ENCODE results near the gene KIF25.

The KIF25 gene

DNA sequence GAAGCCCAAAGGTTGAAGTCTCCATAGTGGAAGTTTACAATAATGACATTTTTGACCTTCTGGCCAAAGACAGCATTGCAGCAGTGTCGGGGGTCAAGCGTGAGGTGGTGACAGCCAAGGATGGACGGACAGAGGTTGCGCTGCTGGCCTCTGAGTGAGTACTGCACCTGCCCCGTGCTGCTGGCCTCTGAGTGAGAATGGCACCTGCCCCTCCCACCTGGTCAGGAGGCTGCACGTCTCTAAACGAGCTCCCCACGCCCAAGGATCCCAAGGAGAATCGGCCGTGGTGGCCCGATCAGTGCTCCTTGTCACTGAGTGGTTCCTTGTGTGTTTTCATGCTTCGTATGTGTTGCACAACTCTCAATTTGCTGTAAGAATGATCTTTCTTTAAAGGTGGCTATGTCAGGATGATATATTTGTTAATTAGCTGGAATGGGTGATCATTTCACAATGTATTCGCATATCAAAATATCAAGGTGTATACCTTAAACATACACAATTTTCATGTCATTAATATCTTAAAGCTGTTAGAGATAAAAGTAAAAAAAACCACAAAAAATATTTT lies 41.2 kb downstream of the KIF25 start:
- DNase-seq, result no peak

DNA sequence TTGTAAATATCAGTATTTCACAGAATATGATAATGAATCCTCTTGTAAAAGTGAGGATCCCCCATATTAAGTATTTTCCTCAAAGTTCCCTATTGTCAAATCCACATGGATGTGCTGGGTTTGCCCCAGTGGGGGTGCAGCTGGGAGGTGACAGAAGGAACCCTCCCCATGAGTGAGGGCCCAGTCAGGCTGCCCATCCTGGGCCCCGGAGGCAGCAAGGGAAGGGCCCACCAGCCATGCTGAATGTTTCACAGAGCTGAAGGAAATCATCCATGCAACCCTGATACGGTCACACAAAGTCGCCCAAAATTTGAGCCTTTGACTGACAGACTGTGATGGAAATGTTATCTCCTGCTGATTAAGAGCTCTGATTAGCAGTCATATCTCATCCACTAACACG lies 41.8 kb downstream of the KIF25 start:
- no peak for DNase-seq

DNA sequence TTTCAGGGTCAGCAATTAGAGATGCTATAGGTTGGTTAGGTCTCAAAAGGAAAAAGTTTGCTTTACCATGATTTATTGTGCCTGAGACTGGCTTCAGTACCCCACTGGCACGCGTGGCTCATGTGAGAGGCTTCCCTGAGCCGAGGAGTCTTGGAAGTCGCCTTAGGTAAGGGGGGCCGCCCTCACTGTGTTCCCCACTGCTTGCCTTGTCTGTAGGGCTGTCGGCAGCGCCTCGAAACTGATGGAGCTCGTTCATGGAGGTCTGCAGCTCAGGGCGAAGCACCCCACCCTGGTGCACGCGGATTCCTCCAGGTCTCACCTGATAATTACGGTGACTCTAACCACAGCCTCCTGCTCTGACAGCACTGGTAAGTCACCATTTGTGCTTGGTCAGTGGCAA lies 42.4 kb downstream of the KIF25 start:
- DNase-seq, result no peak

DNA sequence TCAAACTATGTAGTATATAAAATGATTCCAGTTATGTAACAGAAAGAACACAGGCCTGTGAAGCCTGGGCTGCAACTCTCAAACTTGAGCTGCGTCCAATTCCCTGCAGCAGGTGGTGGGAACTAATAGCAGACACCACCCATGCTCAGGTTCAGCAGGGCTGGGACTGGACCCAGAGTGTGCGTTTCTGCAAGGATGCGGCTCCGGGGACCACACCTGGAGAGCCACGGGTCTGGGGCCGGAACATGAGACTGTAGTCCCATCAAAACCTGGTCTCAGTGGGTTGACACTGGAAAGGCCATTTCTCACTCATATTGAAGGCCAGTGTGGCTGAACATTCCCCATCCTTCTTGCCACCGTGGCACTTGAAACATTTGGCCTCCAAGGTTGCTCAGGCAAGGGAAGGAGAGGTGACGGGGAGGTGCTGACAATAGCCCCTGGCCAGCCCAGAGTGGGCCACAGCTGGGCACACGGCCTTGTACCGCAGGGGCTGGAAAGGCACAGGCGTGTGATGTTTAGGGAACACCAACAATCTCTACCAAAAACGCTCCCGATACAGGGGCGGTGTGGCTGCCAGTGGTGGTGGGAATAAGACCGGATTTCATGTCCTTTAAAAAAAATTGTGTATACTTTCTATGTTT lies 43.5 kb downstream of the KIF25 start:
- no peak for DNase-seq

DNA sequence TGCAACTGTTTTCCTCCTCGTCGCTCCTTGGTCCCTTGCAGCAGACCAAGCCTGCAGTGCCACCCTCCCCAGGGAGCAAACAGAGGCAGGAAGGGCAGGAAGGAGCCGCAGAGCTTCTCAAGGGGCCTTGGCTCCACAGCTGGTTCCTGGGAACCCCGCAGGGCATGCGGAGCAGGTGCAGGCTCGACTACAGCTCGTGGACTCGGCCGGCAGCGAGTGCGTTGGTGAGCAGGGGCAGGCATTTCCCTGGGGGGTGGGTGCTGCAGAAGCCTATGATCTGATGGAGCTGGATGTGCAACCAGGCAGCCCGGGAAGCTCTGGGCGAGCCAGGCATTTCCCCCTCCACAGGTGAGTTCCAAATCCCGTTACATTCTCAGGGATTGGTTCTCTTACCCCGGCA lies 44.5 kb downstream of the KIF25 start:
- no peak for DNase-seq

DNA sequence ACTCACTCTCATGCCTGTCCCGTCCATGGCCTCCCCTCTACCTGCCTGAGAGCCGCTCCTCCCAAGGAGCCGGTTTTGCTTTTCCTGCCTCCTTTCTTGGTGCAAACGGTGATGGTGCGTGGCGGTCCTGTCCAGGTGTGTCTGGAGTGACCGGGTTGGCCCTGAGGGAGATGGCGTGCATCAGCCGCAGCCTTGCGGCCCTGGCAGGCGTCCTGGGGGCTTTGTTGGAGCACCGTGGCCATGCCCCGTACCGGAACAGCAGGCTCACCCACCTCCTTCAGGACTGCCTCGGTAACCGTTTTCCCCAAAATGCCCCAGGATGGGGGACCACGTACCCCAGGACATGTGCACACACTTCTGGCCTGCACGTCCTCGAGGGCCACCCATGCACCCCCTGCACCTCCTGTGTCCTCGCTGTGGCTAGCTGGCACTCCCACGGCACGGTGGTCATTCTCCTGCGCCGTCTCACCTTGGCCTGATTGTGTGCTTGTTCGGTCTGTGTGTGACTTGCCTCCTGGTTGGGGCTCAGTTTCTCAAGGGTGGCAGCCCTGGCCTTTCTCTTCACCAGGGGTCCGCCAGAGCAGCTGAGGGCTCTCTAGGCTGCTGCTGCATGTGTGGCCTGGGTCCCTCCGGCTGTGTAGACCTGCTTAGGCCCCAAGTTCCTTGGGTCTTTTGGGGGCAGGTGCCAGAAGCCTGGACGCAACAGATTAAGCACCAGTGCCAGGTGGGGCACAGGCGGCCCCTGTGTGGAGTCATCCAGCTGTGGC lies 45.1 kb downstream of the KIF25 start:
- no peak for DNase-seq

DNA sequence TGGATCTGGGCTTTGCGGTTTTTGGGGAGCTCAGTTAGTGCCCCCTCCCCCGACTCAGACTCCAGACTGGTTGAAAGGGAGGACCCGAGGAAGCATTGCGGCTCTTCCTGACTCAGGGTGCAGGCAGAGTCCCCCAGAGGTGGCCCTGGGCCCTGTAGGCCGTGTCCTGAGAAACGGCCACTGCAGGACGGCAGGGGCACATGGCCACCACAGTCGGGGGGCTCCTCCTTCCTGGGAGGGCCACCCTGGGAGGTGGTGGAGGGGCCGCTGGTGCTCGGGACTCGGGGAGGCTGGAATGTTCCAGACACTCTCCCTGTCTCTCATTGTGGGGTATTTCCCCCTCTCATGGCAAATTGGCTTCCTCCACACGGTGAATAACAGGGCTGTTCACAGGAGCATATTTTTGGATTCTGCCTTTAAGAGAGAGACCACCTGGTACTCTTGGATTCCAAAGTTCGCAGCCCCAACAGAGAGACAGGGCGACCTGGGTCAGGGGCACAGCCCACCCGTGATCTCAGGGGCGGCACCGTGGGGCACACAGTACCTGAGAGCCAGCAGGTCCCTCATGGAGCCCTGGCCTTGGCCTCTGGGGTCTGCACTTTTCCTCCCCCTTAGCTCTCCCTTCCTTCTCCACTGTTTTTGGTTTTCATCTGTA lies 45.8 kb downstream of the KIF25 start:
- no peak for DNase-seq

DNA sequence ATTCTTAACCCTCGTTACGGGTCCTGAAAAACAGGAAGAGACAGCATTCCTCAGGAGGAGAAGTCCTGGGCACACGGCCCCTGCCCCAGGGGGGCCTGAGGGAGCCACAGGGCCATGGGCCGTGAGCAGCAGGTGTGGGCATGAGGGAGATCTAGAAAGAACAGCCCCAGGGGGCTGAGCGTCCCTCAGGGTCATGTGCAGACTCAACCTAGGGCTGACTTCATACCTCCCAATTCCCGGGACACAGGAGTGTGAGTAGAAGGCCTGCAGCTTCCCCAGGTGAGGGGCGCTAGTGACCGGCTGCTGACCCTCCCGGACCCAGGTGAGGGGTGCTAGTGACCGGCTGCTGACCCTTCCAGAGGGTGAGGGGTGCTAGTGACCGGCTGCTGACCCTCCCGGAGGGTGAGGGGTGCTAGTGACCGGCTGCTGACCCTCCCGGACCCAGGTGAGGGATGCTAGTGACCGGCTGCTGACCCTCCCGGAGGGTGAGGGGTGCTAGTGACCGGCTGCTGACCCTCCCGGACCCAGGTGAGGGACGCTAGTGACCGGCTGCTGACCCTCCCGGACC lies 46.5 kb downstream of the KIF25 start:
- DNase-seq, result no peak

DNA sequence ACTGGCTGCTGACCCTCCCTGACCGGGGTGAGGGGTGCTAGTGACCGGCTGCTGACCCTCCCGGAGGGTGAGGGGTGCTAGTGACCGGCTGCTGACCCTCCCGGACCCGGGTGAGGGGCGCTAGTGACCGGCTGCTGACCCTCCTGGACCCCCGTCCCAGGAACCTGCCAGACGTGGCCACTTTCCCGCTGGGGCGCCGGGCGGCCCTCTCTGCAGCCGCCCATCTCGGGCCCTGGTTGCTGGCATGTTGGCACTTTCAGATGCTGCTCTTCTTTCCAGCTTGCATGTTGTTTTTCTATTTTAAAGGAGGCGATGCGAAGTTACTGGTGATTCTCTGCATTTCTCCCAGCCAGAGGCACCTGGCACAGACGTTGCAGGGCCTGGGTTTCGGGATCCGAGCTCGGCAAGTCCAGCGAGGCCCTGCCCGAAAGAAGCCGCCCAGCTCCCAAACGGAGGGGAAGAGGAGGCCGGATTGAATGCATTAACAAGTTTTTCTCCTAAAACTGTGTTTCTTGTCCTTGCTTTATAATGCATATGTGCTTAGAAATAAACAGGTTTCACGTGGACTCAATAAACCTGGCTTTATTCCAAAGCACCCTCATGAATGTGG lies 47.2 kb downstream of the KIF25 start:
- no peak for DNase-seq

DNA sequence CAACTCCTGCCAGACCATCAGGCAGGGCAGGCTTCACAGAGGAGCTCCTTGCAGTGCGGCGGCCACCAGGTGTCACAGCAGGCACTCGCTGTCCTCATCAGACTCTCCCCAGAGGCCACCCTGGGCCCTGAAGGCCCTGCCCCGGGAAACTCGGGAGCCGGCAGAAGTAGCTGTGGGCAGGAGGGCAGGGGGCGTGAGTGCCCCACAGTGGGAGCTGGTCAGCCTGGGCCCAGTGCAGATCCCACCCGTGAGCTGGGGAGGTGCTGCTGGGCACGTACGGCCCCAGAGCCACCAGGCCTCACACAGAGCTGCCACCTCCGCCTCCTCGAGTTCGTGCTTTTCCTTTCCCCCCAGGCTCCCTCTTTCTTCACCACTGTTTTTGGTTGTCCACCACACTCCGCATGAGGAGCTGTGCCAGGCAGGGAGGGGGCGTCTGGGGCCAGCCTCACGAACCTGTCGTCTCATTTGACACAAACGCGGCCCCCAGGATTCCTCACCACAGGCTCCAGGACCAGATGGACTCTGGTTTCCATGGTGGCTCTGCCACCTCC lies 47.7 kb downstream of the KIF25 start:
- DNase-seq, result no peak

DNA sequence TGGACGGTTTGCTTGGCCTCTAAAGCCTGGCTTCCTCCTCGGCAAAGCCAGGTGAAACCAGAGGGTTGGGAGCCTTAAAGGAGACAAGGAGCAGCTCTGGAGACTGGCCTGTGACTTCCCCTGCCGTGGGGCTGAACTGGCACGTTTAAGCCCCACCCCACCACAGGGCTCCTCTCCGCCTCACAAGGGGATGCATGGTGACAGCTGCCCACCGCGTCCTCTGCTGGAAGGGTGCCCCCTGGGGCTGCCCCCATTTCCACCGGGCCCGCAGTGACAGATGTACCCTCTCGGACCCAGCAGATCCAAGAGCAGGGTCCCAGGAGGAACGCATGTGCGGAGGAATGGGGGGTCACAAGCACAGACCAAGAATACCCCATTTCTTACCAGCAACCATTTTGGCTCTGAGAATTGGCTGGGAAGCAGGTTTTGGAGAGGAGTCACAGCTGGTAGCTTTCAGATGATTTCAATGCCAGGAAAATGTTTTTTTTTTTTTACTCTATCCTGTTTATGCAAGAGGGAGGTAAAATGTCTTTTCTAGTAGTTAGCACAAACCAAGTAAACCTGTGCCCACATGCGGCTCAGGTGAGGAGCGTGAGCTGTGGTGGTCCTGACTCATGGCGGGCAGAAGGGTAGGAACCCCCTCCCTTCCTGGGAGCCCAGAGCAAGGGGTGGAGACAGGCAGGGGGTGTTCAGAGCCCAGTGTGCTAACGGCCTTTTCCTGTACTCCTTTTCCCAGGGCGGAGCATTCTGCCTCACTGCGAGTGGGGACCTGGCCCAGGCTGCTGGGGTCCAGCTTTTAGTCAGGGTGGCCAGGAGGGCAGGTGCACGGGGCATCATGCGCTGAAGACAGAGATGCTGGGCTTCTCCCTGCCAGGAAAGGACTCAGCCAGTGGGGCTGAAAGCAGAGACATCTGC lies 48.5 kb downstream of the KIF25 start:
- no peak for DNase-seq

DNA sequence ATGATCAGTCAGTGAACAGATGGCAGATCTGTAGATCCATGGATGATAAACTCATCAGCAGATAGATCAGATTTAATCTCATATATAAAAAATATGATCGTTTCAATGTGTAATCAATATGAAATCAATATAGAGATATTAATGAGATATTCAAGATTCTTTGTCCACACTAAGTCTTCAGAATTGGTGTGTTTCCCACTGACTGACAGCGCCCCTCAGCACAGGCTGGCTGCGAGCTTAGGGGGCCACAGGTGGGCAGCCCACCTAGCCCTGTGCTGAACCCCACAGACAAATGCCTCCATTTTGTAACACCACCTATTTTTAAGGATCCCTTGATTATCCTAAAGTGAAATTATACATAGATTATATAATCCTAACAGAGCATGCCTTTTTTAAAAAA lies 49.2 kb downstream of the KIF25 start:
- no peak for DNase-seq

DNA sequence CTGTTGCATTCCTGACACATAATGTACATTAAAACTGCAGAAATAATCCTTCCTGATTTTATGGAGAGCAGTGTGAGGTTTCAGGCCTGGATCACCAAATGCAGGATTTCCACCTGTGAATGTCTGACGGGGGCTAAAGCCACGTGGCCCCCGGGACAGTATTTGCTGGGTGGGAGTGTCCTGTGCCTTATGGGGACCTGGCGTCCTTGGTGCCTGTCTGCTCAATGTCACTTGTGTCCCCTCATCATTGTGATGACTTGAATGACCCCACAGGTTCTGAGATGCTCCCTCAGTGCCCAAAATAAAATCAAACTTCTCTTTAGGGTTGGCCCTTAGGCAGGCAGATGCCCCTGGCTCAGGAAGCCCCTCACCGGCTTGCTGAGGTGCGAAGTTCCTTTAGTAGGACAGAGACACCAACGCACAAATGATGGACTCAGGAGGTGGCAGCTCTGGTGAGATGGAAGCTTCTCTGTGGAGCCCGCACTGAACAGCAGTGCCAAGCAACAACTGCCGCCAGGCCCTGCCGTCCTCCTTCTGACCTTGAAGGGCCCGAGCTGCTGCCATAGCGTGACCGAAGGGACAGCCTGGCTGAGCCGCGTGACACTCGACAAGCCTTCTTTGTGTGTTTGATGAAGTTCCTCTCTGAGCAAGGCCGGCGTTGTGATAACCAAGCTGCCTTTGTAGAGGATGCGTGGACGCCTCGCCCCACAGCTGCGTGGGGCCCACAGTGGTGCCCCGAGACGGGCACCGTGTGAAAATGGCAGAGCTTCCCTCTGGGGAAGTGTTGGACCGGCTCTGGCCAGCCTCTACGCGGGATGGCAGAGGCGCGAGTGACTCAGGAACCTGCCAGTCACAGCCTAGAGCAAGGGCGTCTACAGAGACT lies 50.6 kb downstream of the KIF25 start:
- no peak for DNase-seq

DNA sequence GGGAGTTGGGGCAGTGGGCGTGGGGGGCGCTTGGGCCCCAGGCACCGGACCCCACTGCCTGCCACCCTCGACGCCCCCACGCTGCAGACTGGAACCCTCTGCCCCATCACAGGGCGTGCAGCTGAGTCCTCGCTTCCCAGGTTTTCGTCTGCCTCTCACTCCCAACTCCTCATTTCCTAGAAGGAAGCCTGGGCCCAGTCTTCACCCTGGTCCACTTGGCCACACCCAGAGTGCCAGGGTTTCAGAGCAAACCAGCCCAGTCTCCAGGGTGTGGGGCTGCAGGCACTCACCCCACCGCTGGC lies 51.2 kb downstream of the KIF25 start:
- DNase-seq, result no peak

DNA sequence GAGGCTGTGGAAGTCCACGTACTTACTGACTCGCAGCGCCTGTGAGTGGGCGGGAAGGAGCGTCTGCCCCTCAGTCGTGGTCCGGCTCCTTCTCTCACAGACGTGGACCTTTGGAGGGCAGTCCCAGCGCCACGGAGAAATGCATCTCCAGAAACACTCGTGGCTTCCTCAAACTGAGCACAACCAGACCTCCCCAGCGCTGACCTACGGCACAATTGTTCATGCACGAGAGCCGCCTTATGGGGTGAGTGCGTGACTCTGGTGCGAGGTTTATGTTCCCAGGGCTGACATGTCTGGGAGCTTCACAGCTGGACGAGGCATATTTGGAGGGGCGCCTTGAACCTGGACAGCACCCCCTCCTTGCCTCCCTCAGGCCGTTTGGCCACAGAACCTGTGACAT lies 51.8 kb downstream of the KIF25 start:
- no peak for DNase-seq

DNA sequence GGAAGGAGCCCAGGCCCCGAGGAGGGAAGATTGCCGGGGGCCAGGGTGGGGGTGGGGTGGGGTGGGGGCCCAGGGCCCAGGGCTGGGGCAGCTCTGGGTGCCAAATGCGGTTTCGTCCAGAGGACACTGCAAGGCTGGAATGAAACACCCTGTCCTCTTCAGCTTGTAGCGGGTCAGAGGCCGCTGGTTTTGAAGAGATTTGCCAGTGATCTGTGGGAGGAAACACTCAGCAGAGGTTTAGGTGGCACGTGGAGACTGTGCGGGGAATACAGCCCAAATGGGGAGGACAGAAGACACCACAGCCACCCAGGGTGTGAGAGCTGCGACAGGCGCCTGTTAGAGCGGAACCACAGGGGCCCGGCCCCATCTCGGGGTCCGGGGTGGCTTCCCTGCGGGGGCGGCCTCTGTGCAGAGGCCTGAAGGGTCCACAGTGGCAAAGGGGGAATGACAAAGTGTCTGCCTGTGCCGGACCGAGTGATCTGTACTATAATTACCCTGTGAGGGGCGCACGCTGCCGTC lies 52.3 kb downstream of the KIF25 start:
- DNase-seq, result no peak

DNA sequence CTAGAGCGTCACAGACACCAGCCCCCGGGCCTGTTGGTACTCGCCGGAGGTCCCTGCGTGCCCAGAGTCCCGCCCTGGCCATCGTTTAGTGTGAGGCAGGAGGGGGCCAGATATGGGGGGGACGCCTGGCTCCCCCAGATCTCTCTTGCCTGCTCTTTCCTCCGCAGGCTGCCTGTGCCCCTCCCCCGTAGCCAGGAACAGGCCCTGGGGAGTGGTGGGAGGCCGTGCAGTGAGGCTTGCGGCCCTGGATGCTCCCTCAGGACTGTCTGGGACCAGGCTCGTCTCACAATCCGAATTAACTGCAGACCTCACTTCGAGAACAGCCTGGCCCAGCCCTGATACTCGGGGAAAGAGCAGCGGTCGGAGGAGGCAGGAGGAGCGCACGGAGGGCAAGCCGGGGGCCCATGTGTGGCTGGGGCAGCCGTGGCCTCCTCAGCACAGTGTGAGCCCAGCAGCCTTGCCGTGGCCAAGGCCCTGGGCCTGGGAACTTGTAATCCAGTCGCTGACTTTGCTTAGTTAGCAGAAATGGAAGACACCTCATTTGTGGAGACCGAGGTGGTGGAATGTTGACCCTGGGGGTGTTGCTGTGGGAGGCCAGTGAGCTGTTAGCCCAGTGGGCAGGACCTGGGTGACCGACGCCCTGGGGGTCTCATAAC lies 52.9 kb downstream of the KIF25 start:
- no peak for DNase-seq

DNA sequence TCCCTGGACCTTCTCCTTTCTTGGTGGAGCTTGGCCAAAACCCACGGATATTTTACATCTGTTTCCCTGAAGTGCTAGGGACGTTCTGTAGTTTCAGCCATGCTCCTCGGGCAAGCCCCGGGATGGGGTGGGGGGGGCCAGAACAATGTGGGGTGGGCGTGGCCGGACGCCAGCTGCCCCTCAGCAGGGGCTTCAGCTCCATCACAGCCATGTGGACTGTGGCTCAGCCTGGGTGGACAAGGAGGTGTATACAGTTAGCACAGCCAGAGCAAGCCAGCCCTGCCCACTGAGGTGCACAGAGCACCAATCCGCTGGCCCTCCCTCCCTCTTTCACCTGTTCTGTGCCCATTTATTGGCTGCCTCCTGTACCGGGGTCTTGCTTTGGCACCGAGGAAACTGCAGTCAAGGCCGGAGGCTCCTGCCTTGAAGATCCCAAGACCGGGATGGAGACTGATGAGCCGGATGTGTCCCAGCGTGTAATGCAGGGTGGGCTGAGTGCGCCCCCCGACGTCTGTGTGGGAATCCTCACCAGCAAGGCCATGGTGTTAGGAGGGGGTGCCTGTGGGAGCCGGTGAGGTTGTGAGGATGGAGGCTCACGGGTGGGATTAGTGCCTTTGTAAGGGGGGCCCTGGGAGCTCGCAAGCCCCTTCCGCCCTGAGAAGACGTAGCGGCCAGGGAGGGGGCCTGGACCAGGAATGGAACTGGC lies 53.6 kb downstream of the KIF25 start:
- DNase-seq, result no peak

DNA sequence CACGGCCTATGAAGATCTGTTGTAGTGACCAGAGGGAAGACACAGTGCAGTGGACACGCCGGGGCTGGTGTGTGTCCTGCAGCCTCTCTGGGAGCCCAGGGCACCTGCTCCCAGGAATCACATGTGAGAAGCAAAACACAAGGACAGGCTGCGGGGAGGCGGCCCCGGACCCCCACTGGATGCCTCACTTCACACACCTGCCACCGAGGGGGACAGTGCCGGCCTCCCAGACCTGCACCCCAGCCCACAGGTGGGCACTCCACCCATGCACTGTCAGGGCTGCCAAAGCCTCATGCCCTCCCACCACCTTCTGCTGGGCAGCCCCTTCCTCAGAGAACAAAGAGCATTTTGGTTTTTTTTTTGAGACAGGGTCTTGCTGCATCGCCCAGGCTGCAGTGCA lies 54.2 kb downstream of the KIF25 start:
- no peak for DNase-seq
